ENCODE data around the gene ZEB1.
"Not testable (repeated sequence)": the region's sequence is repeated elsewhere in the genome, so short reads cannot be mapped to it uniquely, and the experiment has no call there.

Gene ZEB1

GRCh38 chr10:31372439-31372838, 53.4 kb downstream of the ZEB1 start:
- no peak for DNase-seq

GRCh38 chr10:31374146-31374696, 55.2 kb downstream of the ZEB1 start:
- peak; percentile 8 for DNase-seq

GRCh38 chr10:31381171-31381570, 62.2 kb downstream of the ZEB1 start:
- DNase-seq, result no peak

DNA sequence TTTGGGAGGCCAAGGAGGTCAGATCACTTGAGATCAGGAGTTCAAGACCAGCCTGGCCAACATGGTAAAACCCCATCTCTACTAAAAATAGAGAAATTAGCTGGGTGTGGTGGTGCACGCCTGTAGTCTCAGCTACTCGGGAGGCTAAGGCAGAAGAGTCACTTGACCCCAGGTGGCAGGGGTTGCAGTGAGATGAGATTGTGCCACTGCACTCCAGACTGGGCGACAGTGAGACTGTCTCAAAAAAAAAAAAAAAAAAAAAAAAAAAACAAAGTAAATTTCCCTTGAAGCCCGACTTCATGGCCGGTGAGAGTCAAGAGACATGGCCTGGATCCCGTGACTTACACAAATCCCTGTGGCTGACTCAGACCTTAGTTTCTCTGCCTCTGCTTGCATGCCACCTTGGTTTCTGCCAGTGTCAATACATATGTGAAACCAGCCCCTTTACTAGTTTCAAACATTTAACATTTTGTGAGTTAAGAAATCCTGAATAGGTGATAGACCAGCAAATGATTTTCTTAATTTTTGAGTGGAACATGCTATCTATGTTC, 62.8 kb downstream of the ZEB1 start:
- DNase-seq, result no peak

DNA sequence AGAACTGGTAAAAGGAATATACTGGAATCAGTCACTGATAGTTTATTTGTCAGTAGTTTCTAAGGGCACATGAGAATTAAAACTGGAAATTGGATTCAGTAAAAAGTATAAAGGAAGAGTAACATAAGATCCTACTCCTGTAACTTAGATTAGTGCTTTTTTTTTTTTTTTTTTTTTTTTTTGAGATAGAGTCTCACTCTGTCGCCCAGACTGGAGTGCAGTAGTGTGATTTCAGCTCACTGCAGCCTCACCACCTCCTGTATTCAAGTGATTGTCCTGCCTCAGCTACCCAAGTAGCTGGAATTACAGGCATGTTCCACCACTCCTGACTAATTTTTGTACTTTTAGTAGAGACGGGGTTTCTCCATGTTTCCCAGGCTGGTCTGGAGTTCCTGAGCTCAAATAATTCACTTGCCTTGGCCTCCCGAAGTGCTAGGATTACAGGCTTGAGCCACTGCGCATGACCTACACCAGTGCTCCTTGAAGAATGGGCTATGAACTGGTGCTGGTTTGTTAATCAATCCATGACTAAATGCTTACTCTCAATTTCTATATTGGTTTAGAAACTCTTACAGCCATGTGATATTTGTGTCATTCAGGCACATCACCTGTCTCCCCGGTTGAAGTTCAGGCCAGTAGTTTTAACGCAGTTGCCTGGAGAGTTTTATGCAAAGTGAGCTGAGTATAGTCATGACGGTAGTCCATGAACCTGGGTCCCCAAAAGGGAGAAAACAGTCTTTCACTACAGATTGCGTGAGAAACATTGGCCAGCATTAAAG, 65.0 kb downstream of the ZEB1 start:
- no peak for DNase-seq

DNA sequence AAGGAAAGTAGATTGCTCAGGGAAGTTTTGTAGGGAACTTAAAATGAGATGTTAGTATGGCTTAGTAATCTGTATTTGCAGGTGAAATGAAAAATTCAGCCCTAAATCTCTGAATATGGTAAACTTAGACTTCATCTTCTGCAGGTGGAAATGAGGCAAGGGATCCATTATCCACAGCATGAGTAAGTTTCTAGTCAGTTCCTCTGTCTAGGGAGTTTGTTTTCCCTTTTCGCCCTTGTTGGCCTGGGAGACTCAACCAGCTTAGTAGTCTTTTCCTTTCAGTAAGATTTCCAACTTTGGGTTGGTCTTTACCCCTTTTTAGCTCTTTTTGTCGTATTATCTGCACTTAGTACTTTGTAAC, 65.6 kb downstream of the ZEB1 start:
- no peak for DNase-seq

GRCh38 chr10:31390804-31391203, 71.8 kb downstream of the ZEB1 start:
- no peak for DNase-seq

DNA sequence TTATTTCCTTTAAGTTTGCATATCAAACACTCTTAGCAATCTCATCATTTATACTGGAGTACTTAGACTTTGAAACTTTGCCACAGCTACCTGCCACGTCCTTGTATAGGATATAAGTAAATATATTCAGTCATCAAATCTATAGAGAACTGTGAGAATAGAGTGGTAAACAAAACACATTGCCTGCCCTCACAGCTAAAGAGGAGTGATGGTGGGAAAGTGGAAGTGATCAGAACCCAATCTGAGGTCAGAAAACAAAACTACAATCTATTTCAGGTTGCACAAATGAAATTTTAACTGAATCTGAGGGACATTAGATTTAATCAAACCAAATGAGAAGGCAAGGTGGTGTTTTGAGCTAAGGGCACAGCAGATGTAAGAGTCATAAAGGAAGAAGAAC, 74.8 kb downstream of the ZEB1 start:
- DNase-seq, result no peak

- no peak for DNase-seq
These were observed 76.7 kb downstream of the ZEB1 start for GRCh38 chr10:31395695-31396094.

- DNase-seq, result no peak
These were observed 77.4 kb downstream of the ZEB1 start for GRCh38 chr10:31396376-31396775.

DNA sequence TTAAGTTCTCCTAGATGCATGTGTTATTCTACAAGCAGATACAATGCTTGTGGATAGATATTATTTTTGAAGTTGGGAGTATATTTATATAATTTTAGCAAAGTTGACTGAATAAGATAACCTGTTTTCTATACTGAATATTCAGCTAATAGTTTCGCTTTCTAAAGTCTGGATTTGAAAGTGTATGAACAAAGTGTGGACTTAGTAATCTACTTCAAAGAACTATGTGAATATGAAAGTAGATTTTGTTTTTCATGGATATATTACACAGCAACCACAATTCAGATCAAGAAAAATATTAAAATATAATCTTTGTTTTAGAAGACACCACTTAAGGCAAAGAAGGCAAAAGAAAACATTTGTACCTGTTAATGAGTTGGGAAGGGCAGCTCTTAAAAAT, 78.8 kb downstream of the ZEB1 start:
- no peak for DNase-seq

DNA sequence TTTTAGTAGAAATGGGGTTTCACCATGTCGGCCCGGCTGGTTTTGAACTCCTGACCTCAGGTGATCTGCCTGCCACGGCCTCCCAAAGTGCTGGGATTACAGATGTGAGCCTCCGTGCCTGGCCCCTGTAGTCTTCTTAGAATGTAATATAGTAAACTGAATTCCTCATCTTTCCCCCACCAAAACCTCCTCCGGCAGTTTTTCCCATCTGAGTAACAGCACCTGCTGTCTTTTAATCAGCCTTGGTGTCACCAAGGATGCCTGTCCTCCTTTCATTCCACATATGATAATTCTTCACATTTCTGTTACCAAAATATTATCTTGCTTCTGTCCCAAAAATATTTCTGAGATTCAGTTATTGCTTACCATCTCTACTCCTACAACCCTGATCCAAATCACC, 80.2 kb downstream of the ZEB1 start:
- no peak for DNase-seq

DNA sequence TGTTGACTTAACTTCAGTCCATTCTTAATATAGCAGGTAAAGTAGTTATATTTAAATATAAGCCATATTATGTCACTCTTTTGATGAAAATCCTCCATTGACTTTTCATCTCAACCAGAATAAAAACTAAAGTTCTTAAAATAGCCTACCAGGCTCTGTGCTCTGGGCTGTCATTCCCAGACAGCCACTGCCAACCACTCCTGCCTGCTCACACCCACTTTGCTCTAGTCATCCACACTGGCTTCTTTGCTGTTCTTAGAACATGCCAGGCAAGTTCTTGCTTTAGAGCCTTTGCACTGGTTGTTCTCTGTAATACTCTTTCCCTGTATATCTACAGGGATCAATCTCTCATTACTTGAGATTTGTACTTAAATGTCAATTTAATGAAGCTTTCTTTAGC, 80.6 kb downstream of the ZEB1 start:
- DNase-seq, result no peak

GRCh38 chr10:31401287-31401686, 82.3 kb downstream of the ZEB1 start:
- peak; percentile 24 for DNase-seq

GRCh38 chr10:31404640-31405039, 85.6 kb downstream of the ZEB1 start:
- no peak for DNase-seq

DNA sequence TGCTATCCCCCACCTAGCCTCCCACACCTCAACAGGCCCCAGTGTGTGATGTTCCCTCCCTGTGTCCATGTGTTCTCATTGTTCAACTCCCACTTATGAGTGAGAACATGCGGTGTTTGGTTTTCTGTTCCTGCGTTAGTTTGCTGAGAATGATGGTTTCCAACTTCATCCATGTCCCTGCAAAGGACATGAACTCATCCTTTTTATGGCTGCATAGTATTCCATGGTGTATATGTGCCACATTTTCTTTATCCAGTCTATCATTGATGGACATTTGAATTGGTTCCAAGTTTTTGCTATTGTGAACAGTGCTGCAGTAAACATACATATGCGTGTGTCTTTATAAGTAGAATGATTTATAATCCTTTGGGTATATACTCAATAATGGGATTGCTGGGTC, 86.8 kb downstream of the ZEB1 start:
- DNase-seq, result not testable (repeated sequence)

- not testable (repeated sequence) for DNase-seq
These were observed 93.4 kb downstream of the ZEB1 start for GRCh38 chr10:31412397-31412796.

- DNase-seq, result no peak
These were observed 94.3 kb downstream of the ZEB1 start for GRCh38 chr10:31413325-31413724.

DNA sequence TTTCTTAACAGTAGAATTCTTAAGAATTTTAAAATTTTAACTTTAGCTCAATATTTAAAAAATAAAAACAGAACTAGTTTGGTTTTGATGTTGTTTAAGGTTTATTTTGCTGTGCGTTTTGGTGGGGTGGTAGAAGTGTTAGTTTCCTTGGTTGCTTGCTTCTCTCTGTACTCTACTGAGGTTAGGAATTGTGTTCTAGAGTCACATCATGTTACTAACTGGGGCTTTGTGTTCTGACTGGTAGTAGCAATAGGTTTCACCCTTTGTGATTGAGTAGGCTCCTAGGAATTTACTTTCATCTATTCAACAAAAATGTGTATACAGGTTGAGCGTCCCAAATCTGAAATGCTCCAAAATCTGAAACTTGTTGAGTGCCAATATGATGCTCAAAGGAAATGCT, 99.5 kb downstream of the ZEB1 start:
- DNase-seq, result no peak

DNA sequence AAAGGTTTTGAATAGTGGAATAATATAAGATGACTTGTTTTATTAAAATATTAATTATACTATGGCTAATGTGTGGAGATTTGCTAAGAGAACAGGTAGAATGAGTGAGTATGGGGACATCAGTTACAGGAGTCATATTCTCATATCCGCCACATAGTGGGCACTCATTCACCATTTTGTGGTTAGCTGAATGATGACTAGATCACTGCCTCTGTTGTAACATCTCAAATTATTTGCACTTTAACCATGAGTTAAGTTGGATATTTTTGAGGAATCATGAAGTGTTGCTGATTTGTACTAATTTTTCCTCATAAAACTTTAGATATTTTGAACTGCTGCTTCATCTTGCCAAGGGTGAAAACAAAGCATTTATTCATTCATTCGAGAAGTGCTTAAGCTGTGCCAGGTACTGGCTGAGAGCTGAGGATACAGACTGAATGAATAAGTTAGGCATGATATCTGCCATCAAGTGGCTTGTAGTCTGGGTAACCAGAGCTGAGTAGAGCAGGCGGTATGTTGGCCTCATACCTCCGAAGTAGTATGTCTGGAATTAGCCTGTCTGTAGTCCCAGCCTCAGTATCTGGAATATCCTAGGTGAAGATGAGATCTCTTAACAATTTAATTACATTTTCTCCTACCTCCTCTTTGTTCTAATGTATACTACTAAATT, 100.5 kb downstream of the ZEB1 start:
- DNase-seq, result no peak

- DNase-seq, result no peak
These were observed 102.3 kb downstream of the ZEB1 start for GRCh38 chr10:31421322-31421721.

DNA sequence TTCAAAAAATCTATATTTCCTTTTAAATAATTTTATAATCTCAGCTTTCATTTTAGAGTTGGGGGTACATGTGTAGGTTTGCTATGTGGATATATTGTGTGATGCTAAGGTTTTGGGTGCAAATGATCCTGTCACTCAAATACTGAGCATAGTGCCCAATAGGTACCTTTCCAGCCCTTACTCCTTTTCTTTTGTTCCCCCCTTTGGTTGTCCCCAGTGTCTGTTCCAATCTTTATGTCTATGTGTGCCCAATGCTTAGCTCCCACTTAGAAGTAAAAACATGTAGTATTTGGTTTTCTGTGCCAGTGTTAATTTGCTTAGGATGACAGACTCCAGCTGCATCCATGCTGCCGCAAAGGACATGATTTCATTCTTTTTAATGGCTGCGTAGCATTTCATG, 103.6 kb downstream of the ZEB1 start:
- DNase-seq, result no peak

DNA sequence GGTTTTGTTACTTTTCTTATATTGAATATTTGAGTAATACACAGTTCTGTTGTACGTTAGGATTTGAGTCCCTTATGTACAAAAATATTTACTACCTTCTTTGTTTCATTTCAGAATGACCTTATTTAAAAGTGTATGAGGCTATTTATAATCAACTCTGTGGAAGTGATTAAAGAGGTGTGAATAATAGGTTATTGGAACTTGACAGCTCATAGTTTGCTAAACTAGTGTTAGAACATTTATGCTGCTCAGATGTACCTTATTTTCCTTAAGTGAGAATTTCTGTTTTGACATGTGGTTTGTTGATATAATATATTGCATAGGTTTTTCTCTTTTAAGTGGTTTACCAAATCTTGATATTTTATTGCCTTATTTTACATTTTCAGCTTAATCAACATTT, 105.5 kb downstream of the ZEB1 start:
- DNase-seq, result no peak

- no peak for DNase-seq
These were observed 107.4 kb downstream of the ZEB1 start for GRCh38 chr10:31426401-31426800.

Data from COR-L47 (cell line).